Measurements from ENCODE around the gene SYNE4. TPM values are rescaled to one million over a fixed set of nuclear protein-coding genes. Genes with fewer than 3 reads are reported as not detected.

The SYNE4 gene
- total RNA-seq, 1 experiment from 2014 or later = 1.1 TPM

GRCh38 chr19:36031308-36031707, 22.7 kb upstream of the SYNE4 start:
- TF ChIP-seq TCF7L2 (IDR thresholded peaks at IDR 0.05; ENCODE audit: low read depth, low read length) (no peak), SIN3A (IDR thresholded peaks at IDR 0.05; ENCODE audit: borderline replicate concordance, insufficient read depth, low read depth, low read length) (no peak), REST (IDR thresholded peaks at IDR 0.05; ENCODE audit: insufficient read depth in 1 of 2, low read depth in 2 of 2, low read length in 1 of 2) (no peak), CTCF (IDR thresholded peaks at IDR 0.05) (no peak)
- no peaks in the 10 kb centered on the region for H3K27me3 ChIP-seq (ENCODE audit: control insufficient read depth, insufficient read depth, low read length)
- POLR2A ChIA-PET = interaction anchor here (0.6 kb wide), 1 partner anchor 186 kb away, joined by 3 read pairs; no protein-coding TSS in a partner anchor
- H3K27ac ChIP-seq (ENCODE audit: low read length) = no peak overlapping the region
- no peaks in the 10 kb centered on the region for H3K36me3 ChIP-seq (ENCODE audit: control insufficient read depth, insufficient read depth, low read length)
- intact Hi-C loops (cut with micrococcal nuclease; ENCODE audit: unreplicated experiment) (no loop called here), in situ Hi-C loops (cut with HindIII; ENCODE audit: low pct_unique_long_range_greater_than_20kb, low sequenced_read_pairs) (no loop called here)
- ATAC-seq (no peak), DNase-seq (ENCODE audit: low read depth, low spot score) (no peak)
- BruUV-seq (replicated peaks) = no TSS peak
- peaks cover 4% of the 10 kb centered on the region; the same call in 1 of the 2 replicates for H3K4me1 ChIP-seq (ENCODE audit: control insufficient read depth, insufficient read depth, low read length)
- H3K4me3 ChIP-seq (ENCODE audit: low read depth in 2 of 2, low read length in 2 of 2) = no peak overlapping the region
- H3K9me3 ChIP-seq (ENCODE audit: control insufficient read depth, insufficient read depth, low read depth, low read length) = no peaks in the 10 kb centered on the region
- CTCF ChIA-PET = interaction anchor here (0.6 kb wide), 1 partner anchor 69 kb away, joined by 5 read pairs; no protein-coding TSS in a partner anchor

GRCh38 chr19:36030264-36031148, 21.9 kb upstream of the SYNE4 start:
- DNase-seq (ENCODE audit: low read depth, low spot score) = no peak
- CTCF ChIA-PET = interaction anchor here (0.6 to 0.7 kb wide), 3 partner anchors 29 to 88 kb away, joined by 3 to 8 read pairs (median 5); no protein-coding TSS in a partner anchor

More at GRCh38 chr19:36030264-36031148, 21.9 kb upstream of the SYNE4 start:
- POLR2A ChIA-PET = interaction anchor here (0.6 kb wide), 1 partner anchor 20 kb away, joined by 3 read pairs; no protein-coding TSS in a partner anchor
- no peak overlapping the region for H3K4me3 ChIP-seq (ENCODE audit: low read depth in 2 of 2, low read length in 2 of 2)
- no peaks in the 10 kb centered on the region for H3K9me3 ChIP-seq (ENCODE audit: control insufficient read depth, insufficient read depth, low read depth, low read length)
- intact Hi-C loops (cut with micrococcal nuclease; ENCODE audit: unreplicated experiment) = no loop called here
- H3K4me1 ChIP-seq (ENCODE audit: control insufficient read depth, insufficient read depth, low read length) = peaks cover 4% of the 10 kb centered on the region; the same call in 1 of the 2 replicates
- ATAC-seq = peak; percentile 82
- in situ Hi-C loops (cut with HindIII; ENCODE audit: low pct_unique_long_range_greater_than_20kb, low sequenced_read_pairs) = no loop called here
- BruUV-seq (replicated peaks) = no TSS peak
- TF ChIP-seq CTCF (IDR thresholded peaks at IDR 0.05) (no peak), POLR2AphosphoS5 (IDR thresholded peaks at IDR 0.05; ENCODE audit: low read depth, low read length) (no peak), REST (IDR thresholded peaks at IDR 0.05; ENCODE audit: insufficient read depth in 1 of 2, low read depth in 2 of 2, low read length in 1 of 2) (no peak), TCF7L2 (IDR thresholded peaks at IDR 0.05; ENCODE audit: low read depth, low read length) (no peak), SIN3A (IDR thresholded peaks at IDR 0.05; ENCODE audit: borderline replicate concordance, insufficient read depth, low read depth, low read length) (no peak)
- no peak overlapping the region for H3K27ac ChIP-seq (ENCODE audit: low read length)
- H3K27me3 ChIP-seq (ENCODE audit: control insufficient read depth, insufficient read depth, low read length) = no peaks in the 10 kb centered on the region
- no peaks in the 10 kb centered on the region for H3K36me3 ChIP-seq (ENCODE audit: control insufficient read depth, insufficient read depth, low read length)

All from Panc1 (cell line).